GM10847 (cell line): Measurements from ENCODE around the gene GAGE10.

Experiments used
- POLR2A ChIP-seq: IDR thresholded peaks from 2 replicates; pipeline ENCODE4 v1.6.1; 2011; ENCODE audit not compliant: insufficient read length; ENCODE audit errors: extremely low read depth

Gene GAGE10

GRCh38 chrX:49269767-49270248, 33.6 kb upstream of the GAGE10 start, which contains the start of gene PPP1R3F:
TSS of gene PPP1R3F (plus strand) at chrX:49269793. CDS start at chrX:49269870, 77 bp downstream.
- peak; percentile 51 for TF ChIP-seq POLR2A

GRCh38 chrX:49270249-49270921, 33.1 kb upstream of the GAGE10 start:
- TF ChIP-seq POLR2A: no peak

- TF ChIP-seq POLR2A: no peak
Observed at GRCh38 chrX:49271341-49271740, 32.1 kb upstream of the GAGE10 start.

- no peak for TF ChIP-seq POLR2A
Observed at GRCh38 chrX:49272421-49272820, 31.0 kb upstream of the GAGE10 start.

GRCh38 chrX:49273181-49273727, 30.2 kb upstream of the GAGE10 start:
- no peak for TF ChIP-seq POLR2A

GRCh38 chrX:49276207-49276606, 27.2 kb upstream of the GAGE10 start:
- no peak for TF ChIP-seq POLR2A

- no peak for TF ChIP-seq POLR2A
Observed at GRCh38 chrX:49276671-49277534, 26.5 kb upstream of the GAGE10 start.

GRCh38 chrX:49277535-49277830, 26.0 kb upstream of the GAGE10 start:
- TF ChIP-seq POLR2A: no peak

- TF ChIP-seq POLR2A: no peak
Observed at GRCh38 chrX:49278081-49278480, 25.4 kb upstream of the GAGE10 start.

- TF ChIP-seq POLR2A: no peak
Observed at GRCh38 chrX:49282647-49283011, 20.8 kb upstream of the GAGE10 start.

GRCh38 chrX:49284212-49284611, 19.2 kb upstream of the GAGE10 start:
- TF ChIP-seq POLR2A: no peak

GRCh38 chrX:49286136-49286535, 17.3 kb upstream of the GAGE10 start:
- no peak for TF ChIP-seq POLR2A

GRCh38 chrX:49286581-49286980, 16.9 kb upstream of the GAGE10 start:
- no peak for TF ChIP-seq POLR2A

- no peak for TF ChIP-seq POLR2A
Observed at GRCh38 chrX:49287665-49288064, 15.8 kb upstream of the GAGE10 start.

- TF ChIP-seq POLR2A: no peak
Observed at GRCh38 chrX:49290215-49290614, 13.2 kb upstream of the GAGE10 start.
